A549 (cell line): ENCODE results near the gene CCDC102B.

ENCODE experiments used
- EP300 ChIP-seq, 2 experiments: fragments of >200 bp; sonication (Bioruptor Twin); formaldehyde crosslinking; IDR thresholded peaks; 2 replicates in 1 of 2; 3 replicates in 1 of 2; pipeline ENCODE4 v1.6.1; 2016 to 2017
- ZC3H11A ChIP-seq: fragments of 450-650 bp; IDR thresholded peaks from 2 replicates; pipeline ENCODE4 v1.6.1; 2014; ENCODE audit warnings: antibody characterized with exemption, mild to moderate bottlenecking
- TF ChIP-seq, protein P1 (sequence below): fragments of 150-350 bp; IDR thresholded peaks from 2 replicates; pipeline ENCODE4 v1.6.1; 2014; ENCODE audit warnings: low read depth, mild to moderate bottlenecking, low read length
- TF ChIP-seq, protein P2 (sequence below): IDR thresholded peaks from 2 replicates; pipeline ENCODE4 v1.6.1; 2012
- TF ChIP-seq, protein P3 (sequence below): fragments of >200 bp; sonication (Bioruptor Twin); formaldehyde crosslinking; IDR thresholded peaks from 3 replicates; pipeline ENCODE4 v1.5.1; 2016

- TF ChIP-seq, protein P1, sequence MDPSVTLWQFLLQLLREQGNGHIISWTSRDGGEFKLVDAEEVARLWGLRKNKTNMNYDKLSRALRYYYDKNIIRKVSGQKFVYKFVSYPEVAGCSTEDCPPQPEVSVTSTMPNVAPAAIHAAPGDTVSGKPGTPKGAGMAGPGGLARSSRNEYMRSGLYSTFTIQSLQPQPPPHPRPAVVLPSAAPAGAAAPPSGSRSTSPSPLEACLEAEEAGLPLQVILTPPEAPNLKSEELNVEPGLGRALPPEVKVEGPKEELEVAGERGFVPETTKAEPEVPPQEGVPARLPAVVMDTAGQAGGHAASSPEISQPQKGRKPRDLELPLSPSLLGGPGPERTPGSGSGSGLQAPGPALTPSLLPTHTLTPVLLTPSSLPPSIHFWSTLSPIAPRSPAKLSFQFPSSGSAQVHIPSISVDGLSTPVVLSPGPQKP, result no peak
- TF ChIP-seq, protein P2, sequence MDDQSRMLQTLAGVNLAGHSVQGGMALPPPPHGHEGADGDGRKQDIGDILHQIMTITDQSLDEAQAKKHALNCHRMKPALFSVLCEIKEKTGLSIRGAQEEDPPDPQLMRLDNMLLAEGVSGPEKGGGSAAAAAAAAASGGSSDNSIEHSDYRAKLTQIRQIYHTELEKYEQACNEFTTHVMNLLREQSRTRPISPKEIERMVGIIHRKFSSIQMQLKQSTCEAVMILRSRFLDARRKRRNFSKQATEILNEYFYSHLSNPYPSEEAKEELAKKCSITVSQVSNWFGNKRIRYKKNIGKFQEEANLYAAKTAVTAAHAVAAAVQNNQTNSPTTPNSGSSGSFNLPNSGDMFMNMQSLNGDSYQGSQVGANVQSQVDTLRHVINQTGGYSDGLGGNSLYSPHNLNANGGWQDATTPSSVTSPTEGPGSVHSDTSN, result no peak
- TF ChIP-seq, protein P3, sequence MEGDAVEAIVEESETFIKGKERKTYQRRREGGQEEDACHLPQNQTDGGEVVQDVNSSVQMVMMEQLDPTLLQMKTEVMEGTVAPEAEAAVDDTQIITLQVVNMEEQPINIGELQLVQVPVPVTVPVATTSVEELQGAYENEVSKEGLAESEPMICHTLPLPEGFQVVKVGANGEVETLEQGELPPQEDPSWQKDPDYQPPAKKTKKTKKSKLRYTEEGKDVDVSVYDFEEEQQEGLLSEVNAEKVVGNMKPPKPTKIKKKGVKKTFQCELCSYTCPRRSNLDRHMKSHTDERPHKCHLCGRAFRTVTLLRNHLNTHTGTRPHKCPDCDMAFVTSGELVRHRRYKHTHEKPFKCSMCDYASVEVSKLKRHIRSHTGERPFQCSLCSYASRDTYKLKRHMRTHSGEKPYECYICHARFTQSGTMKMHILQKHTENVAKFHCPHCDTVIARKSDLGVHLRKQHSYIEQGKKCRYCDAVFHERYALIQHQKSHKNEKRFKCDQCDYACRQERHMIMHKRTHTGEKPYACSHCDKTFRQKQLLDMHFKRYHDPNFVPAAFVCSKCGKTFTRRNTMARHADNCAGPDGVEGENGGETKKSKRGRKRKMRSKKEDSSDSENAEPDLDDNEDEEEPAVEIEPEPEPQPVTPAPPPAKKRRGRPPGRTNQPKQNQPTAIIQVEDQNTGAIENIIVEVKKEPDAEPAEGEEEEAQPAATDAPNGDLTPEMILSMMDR, result no peak
- TF ChIP-seq EP300 (IDR thresholded peaks at IDR 0.05) (no peak), ZC3H11A (no peak)
Observed at GRCh38 chr18:68763083-68763482, 34.8 kb upstream of the CCDC102B start.
